ENCODE data around the gene ZFP36. TPM values are rescaled to one million over a fixed set of nuclear protein-coding genes. Genes with fewer than 3 reads are reported as not detected.
"Not testable (repeated sequence)": the region's sequence is repeated elsewhere in the genome, so short reads cannot be mapped to it uniquely, and the experiment has no call there.

ZFP36 gene
- total and polyA plus RNA-seq, 4 donors: 41.2 to 655 (median 172) TPM

DNA sequence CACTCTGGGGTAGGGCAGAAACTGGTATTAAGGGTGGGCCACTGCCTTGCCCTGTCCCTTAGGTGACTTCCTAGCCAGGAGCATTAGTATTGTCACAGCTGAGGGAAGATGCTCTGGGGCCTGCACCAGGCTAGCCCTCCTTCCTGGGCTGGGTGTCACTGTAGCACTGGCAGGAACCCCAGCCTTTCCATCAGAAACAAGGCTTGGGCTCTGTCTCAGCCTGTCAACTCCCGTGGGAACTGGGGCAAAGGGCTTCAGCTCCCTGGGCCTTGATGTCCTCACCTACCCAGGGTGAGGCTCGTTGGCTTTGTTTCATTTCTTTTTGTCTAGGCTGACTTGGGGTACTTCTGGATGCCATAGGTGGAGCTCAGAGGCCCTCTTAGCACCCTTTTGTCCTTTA lies 33.7 kb upstream of the ZFP36 start:
- Histone ChIP-seq H3K27ac (ENCODE audit: low read depth in 1 of 2, low read length in 1 of 2) (peak overlapping the region; percentile 82 to 89), H3K4me3 (no peak overlapping the region), H3K9ac (ENCODE audit: insufficient read depth in 1 of 2, low read length in 2 of 2) (peak overlapping the region; percentile 38 to 41), H3K36me3 (ENCODE audit: control insufficient read depth in 4 of 4, insufficient read depth in 4 of 4, low read length in 4 of 4) (peaks cover 31 to 59% (median 45%) of the 10 kb centered on the region in 4 donors), H3K9me3 (ENCODE audit: control insufficient read depth in 4 of 4, insufficient read depth in 3 of 4, low read length in 3 of 4) (no peaks in the 10 kb centered on the region), H3K4me1 (ENCODE audit: control insufficient read depth in 5 of 5, insufficient read depth in 5 of 5, low read length in 5 of 5) (peaks cover 12 to 18% (median 13%) of the 10 kb centered on the region in 5 donors), H3K27me3 (ENCODE audit: control insufficient read depth in 3 of 3, insufficient read depth in 3 of 3, low read length in 2 of 3) (no peaks in the 10 kb centered on the region)
- ATAC-seq (ENCODE audit: insufficient read depth, low FRiP score) (no peak), DNase-seq (peak in 2 of 3 donors; percentile 29 to 54)
- TF ChIP-seq, protein P1, sequence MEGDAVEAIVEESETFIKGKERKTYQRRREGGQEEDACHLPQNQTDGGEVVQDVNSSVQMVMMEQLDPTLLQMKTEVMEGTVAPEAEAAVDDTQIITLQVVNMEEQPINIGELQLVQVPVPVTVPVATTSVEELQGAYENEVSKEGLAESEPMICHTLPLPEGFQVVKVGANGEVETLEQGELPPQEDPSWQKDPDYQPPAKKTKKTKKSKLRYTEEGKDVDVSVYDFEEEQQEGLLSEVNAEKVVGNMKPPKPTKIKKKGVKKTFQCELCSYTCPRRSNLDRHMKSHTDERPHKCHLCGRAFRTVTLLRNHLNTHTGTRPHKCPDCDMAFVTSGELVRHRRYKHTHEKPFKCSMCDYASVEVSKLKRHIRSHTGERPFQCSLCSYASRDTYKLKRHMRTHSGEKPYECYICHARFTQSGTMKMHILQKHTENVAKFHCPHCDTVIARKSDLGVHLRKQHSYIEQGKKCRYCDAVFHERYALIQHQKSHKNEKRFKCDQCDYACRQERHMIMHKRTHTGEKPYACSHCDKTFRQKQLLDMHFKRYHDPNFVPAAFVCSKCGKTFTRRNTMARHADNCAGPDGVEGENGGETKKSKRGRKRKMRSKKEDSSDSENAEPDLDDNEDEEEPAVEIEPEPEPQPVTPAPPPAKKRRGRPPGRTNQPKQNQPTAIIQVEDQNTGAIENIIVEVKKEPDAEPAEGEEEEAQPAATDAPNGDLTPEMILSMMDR (IDR thresholded peaks at IDR 0.05; ENCODE audit: control extremely low read depth, extremely low read depth): no peak
- WGBS, 2 donors: 53 to 67% methylated on average over 2 of the region's 2 CpGs

DNA sequence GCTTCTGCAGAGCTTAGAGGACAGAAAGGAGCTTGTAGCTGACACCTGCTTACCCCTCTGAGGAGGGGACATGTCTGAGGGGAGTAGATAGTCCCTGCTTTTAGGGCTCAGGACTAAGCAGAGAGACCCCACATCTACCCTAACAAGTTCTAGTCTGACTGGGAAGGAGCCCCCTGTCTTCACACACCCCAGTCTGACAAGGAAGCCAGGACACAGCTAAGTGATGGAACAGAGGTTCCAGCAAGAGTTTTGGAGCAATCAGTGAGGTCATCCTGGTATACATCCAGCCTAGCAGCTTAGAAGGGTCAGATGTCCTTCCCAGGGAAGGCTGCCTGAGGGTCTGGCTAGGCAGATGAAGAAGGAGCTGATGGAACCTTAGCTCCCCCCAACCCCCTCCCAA lies 30.7 kb upstream of the ZFP36 start:
- DNase-seq (no peak), ATAC-seq (ENCODE audit: insufficient read depth, low FRiP score) (no peak)
- H3K9ac ChIP-seq (ENCODE audit: insufficient read depth in 1 of 2, low read length in 2 of 2): no peak overlapping the region
- peaks cover 12 to 18% (median 13%) of the 10 kb centered on the region in 5 donors for H3K4me1 ChIP-seq (ENCODE audit: control insufficient read depth in 5 of 5, insufficient read depth in 5 of 5, low read length in 5 of 5)
- no peaks in the 10 kb centered on the region for H3K27me3 ChIP-seq (ENCODE audit: control insufficient read depth in 3 of 3, insufficient read depth in 3 of 3, low read length in 2 of 3)
- H3K4me3 ChIP-seq: no peak overlapping the region
- H3K9me3 ChIP-seq (ENCODE audit: control insufficient read depth in 4 of 4, insufficient read depth in 3 of 4, low read length in 3 of 4): no peaks in the 10 kb centered on the region
- TF ChIP-seq, protein P1 (IDR thresholded peaks at IDR 0.05; ENCODE audit: control extremely low read depth, extremely low read depth): no peak
- peaks cover 25 to 65% (median 63%) of the 10 kb centered on the region in 4 donors for H3K36me3 ChIP-seq (ENCODE audit: control insufficient read depth in 4 of 4, insufficient read depth in 4 of 4, low read length in 4 of 4)
- H3K27ac ChIP-seq (ENCODE audit: low read depth in 1 of 2, low read length in 1 of 2): no peak overlapping the region

DNA sequence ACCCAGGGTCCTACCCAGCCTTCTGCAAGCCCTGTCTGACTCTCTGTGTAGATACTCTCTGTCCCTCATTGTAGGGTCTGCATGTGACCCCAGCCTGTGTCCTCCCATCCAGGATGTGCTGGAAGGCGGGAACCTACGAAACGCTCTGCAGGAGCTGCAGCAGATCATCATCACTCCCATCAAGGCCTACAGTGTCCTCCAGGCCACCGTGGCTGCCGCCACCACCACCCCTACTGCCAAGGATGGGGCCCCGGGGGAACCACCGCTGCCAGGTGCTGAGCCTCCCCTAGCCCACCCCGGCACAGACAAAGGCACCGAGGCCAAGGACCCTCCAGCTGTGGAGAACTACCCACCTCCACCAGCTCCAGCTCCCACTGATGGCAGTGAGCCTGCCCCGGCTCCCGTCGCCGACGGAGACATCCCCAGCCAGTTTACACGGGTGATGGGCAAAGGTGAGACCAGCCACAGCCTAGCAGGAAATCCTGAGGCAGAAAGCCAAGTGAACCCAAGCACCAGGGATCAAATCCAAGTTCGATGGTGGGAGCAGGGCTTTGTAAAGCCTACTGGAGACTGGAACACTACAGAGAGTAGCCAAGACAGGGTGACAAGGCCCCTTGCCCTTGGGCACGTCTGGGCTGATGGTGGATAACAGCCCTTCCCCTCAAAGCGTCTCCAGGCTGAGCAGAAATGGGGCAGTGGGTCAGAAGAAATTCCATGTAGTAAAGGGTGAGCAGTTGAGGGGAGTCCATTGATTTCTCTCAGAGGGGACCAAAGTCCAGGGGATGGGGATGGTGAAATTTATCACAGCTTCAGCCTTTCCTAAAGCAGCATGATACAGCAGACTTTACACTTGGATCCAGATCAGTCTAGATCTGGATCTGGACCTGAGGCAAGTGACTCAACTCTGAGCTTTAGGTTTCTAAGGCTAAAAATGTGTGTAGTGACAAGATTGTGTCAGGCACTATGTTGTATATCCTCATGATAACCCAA lies 29.0 kb upstream of the ZFP36 start:
- WGBS, 2 donors: 86 to 90% methylated on average over 18 of the region's 18 CpGs
- Histone ChIP-seq H3K9ac (ENCODE audit: insufficient read depth in 1 of 2, low read length in 2 of 2) (no peak overlapping the region), H3K9me3 (ENCODE audit: control insufficient read depth in 4 of 4, insufficient read depth in 3 of 4, low read length in 3 of 4) (no peaks in the 10 kb centered on the region), H3K27me3 (ENCODE audit: control insufficient read depth in 3 of 3, insufficient read depth in 3 of 3, low read length in 2 of 3) (no peaks in the 10 kb centered on the region), H3K4me3 (no peak overlapping the region), H3K27ac (ENCODE audit: low read depth in 1 of 2, low read length in 1 of 2) (no peak overlapping the region), H3K4me1 (ENCODE audit: control insufficient read depth in 5 of 5, insufficient read depth in 5 of 5, low read length in 5 of 5) (peaks cover 7 to 9% (median 8%) of the 10 kb centered on the region in 5 donors), H3K36me3 (ENCODE audit: control insufficient read depth in 4 of 4, insufficient read depth in 4 of 4, low read length in 4 of 4) (peaks cover 31 to 78% (median 72%) of the 10 kb centered on the region in 4 donors)
- DNase-seq (no peak), ATAC-seq (ENCODE audit: insufficient read depth, low FRiP score) (no peak)
- TF ChIP-seq, protein P1 (IDR thresholded peaks at IDR 0.05; ENCODE audit: control extremely low read depth, extremely low read depth): no peak

DNA sequence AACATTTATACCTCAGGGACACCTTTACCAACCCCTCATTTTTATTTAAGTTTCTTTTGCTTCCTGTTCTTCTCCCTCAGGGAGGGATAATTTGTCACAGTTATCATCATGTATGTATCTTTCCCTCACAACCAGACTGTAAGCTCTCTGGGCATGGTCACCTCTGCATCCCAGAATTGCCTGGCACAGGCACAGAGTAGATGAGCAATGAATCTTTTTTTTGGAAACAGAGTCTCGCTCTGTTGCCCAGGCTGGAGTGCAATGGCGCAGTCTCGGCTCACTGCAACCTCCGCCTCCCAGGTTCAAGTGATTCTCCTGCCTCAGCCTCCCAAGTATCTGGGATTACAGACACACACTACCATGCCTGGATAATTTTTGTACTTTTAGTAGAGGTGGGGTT lies 27.3 kb upstream of the ZFP36 start:
- H3K9ac ChIP-seq (ENCODE audit: insufficient read depth in 1 of 2, low read length in 2 of 2); H3K27ac ChIP-seq (ENCODE audit: low read depth in 1 of 2, low read length in 1 of 2); DNase-seq; H3K27me3 ChIP-seq (ENCODE audit: control insufficient read depth in 3 of 3, insufficient read depth in 3 of 3, low read length in 2 of 3); ATAC-seq (ENCODE audit: insufficient read depth, low FRiP score); H3K4me3 ChIP-seq; H3K4me1 ChIP-seq (ENCODE audit: control insufficient read depth in 5 of 5, insufficient read depth in 5 of 5, low read length in 5 of 5); H3K9me3 ChIP-seq (ENCODE audit: control insufficient read depth in 4 of 4, insufficient read depth in 3 of 4, low read length in 3 of 4): not testable (repeated sequence)
- H3K36me3 ChIP-seq (ENCODE audit: control insufficient read depth in 4 of 4, insufficient read depth in 4 of 4, low read length in 4 of 4): peaks cover 37 to 82% (median 71%) of the 10 kb centered on the region in 4 donors
- WGBS, 2 donors: 92 to 94% methylated on average over 4 of the region's 4 CpGs
